Omental fat pad (tissue), 4 donors: ENCODE results near the gene NTM. TPM values are rescaled to one million over a fixed set of nuclear protein-coding genes. Genes with fewer than 3 reads are reported as not detected.

Experiments
- ATAC-seq: fragments of 150-250 bp; one replicate; pipeline ENCODE4 v1.9.1; 2016; ENCODE audit warnings: mild to moderate bottlenecking, moderate library complexity; ENCODE audit not compliant: low FRiP score
- DNase-seq: peaks from one replicate; pipeline ENCODE4 v3.0.0-alpha.2; 2019; ENCODE audit warnings: low spot score
- total RNA-seq, 4 donors: library from RNA; depleted of rRNA; stranded (reverse); fragments of >200 nt; gene quantifications; one replicate each; pipeline ENCODE4 v1.1.0, GENCODE V29; 2016
- TF ChIP-seq, protein P1 (sequence below), 3 donors: fragments of 450-650 bp; IDR thresholded peaks; one replicate each; pipeline ENCODE4 v1.5.1; 2016 to 2017; ENCODE audit warnings: antibody characterized with exemption in 3 of 3, mild to moderate bottlenecking in 3 of 3, moderate library complexity in 2 of 3

The NTM gene
- total RNA-seq, 4 donors from 2014 or later: 0.56 to 5.5 (median 2.4) TPM

DNA sequence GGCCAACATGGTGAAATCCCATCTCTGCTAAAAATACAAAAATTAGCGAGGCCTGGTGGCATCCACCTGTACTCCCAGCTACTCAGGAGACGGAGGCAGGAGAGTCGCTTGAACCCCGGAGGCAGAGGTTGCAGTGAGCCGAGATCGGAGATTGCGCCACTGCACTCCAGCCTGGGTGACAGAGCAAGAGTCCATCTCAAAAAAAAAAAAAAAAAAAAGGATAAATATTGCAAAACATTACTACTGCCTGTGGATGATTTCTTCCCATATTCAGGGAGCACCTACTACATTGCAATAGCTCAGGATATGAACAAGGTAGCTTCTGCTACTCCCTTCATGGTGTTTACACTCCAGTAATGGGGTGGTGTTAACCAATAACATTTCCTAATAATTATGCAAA is 980.6 kb downstream of the NTM start:
- no peak for ATAC-seq
- DNase-seq: no peak
- TF ChIP-seq, protein P1, sequence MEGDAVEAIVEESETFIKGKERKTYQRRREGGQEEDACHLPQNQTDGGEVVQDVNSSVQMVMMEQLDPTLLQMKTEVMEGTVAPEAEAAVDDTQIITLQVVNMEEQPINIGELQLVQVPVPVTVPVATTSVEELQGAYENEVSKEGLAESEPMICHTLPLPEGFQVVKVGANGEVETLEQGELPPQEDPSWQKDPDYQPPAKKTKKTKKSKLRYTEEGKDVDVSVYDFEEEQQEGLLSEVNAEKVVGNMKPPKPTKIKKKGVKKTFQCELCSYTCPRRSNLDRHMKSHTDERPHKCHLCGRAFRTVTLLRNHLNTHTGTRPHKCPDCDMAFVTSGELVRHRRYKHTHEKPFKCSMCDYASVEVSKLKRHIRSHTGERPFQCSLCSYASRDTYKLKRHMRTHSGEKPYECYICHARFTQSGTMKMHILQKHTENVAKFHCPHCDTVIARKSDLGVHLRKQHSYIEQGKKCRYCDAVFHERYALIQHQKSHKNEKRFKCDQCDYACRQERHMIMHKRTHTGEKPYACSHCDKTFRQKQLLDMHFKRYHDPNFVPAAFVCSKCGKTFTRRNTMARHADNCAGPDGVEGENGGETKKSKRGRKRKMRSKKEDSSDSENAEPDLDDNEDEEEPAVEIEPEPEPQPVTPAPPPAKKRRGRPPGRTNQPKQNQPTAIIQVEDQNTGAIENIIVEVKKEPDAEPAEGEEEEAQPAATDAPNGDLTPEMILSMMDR (IDR thresholded peaks at IDR 0.05): no peak

DNA sequence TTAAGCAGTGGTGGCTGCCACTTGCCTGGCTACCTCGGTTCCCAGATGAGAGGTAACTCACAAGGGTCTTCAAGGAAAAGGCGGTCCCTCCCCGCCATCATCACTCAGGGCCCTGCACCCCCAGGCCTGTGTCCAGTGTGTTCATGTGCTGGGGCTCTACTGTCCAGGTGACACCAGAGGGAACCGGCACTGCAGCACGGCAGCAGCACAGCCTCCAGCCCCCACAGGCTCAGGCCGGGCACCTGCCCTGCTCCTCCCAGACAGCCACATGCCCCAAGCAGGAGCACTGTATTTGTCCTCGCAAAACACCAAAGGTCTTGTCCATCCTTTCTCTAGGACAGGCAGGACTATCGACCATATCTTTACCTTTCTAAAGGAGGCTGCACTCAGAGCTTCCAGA is 982.1 kb downstream of the NTM start:
- DNase-seq (no peak), ATAC-seq (no peak)
- TF ChIP-seq, protein P1 (IDR thresholded peaks at IDR 0.05): no peak

DNA sequence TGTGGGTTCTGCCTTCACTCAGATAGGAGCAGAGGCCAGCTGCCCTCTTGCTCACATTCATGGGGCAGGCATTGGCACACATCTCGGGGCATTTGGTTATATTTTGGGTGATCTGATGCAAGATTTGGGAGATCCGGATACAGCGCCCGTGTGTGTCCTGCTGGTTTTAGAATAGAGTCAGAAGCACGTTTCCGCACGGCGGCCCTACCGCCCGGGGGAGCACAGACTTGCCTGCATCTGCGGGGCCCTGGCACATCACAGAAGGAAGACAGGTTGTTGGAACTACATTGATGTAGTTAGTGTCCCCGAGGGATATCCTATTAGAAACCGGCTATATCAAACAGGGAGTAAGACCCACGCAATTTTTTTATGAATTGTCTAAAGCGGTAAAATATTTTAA is 982.8 kb downstream of the NTM start:
- DNase-seq: no peak
- TF ChIP-seq, protein P1 (IDR thresholded peaks at IDR 0.05): no peak
- no peak for ATAC-seq

DNA sequence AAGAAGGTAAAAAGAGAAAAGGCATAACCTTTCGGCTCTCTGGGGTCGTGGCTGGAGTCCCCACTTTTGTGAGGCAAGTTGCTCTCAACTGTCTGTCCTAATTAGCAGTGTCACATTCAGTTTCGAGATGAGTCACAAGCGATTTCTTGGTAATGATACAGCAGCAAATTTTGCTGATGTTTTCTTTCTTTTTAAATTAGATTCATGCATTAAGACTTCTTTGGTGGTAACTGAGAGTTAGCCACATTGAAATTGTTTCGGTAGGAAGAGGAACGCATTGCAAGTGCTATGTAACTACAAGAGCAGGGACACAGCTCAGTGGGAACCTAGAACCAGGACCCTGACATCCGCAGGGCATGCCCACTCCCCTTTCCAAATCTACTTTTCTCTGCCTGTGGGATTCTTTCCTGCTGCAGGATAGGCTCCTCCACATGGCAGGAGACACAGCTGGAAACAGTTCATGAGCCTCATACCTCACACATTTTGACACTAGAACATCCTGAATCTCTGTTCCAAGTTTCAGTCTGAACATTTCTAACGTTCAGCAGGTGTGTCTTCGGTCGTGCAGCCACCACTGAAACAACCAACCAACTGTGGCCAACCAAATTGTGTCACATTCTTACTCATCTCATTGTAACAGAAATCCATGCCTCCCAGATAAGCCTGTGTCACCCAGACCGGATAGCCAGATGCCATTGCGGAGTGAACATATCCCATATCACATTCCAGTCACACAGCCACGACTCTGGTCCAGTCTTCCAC is 987.6 kb downstream of the NTM start:
- ATAC-seq (no peak), DNase-seq (no peak)
- TF ChIP-seq, protein P1 (IDR thresholded peaks at IDR 0.05): no peak

DNA sequence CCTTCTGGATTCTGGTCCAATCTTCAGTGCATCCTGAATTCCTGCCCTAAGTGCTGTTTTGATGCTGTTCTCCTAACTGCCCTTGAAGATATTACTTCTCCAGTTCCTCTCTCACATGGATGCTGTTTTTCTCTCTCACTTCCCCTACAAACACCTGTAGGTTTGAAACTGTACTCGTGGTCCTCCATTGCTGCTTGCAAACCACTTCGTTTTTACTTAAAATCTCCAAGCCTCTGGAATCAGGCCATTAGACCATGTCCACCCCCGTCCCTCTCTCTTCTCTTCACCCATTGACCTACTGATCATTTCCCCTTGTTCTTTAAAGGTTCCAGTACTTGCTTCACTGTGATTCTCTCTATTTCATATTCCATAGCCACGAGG is 988.1 kb downstream of the NTM start:
- TF ChIP-seq, protein P1 (IDR thresholded peaks at IDR 0.05): no peak
- no peak for ATAC-seq

DNA sequence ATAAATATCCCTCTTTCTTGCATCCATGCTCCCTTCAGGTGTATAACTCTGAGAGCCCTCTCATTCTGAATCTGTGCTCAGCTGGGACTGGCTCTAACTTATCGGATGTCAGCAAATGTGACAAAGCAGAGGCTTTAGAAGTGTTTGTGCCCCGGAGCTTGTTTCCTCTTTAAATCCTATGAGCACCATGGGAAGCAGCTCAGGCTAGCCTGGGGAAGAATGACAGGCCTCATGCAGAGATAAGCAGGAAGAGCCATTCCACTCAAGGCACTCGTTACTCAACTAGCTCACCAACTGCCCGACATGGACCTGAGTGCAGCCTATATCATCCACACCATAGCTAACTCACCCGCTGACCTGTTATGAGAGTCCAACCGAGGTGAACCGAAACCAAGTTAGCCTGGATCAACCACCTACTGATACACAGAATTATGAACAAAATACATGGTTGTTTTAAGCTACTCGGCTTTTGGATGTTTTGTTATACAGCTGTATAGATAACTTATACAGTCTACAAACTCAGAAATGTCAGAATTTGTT is 990.7 kb downstream of the NTM start:
- TF ChIP-seq, protein P1 (IDR thresholded peaks at IDR 0.05): no peak
- ATAC-seq: no peak
- no peak for DNase-seq

More for the DNA sequence above, 988.1 kb downstream of the NTM start:
- no peak for DNase-seq

DNA sequence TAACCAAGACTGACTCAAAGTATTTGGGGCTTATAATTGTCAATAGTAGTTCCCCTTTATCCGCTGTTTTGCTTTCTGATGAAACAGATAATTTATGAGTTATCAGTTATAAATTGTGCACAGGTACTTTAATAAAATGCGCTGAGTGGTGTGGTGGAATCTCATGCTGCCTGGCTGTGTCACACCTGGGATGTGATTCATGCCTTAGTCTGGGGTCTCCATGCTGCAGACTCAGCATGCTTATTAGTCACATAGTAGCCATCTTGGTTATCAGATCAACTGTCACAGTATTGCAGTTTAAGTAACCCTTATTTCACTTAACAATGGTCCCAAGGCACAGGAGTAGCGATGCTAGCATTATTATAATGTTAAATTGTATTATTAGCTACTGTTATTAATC is 995.2 kb downstream of the NTM start:
- no peak for DNase-seq
- no peak for ATAC-seq
- TF ChIP-seq, protein P1 (IDR thresholded peaks at IDR 0.05): no peak
